OCI-LY7 (cell line): ENCODE measurements around the gene DAPK1.

Experiments used
- CTCF ChIP-seq: fragments of 200-600 bp; sonication (generic); conservative IDR thresholded peaks from 2 replicates; pipeline ENCODE4 v1.5.1; 2014; ENCODE audit warnings: mild to moderate bottlenecking, antibody characterized with exemption, low read length, moderate library complexity, mixed read lengths
- EZH2phosphoT487 ChIP-seq: fragments of 200-600 bp; sonication (generic); IDR thresholded peaks from 2 replicates; pipeline ENCODE4 v1.6.1; 2018; ENCODE audit warnings: low read depth, borderline replicate concordance, mild to moderate bottlenecking, mixed run types, antibody characterized with exemption, low read length, moderate library complexity, mixed read lengths

DNA sequence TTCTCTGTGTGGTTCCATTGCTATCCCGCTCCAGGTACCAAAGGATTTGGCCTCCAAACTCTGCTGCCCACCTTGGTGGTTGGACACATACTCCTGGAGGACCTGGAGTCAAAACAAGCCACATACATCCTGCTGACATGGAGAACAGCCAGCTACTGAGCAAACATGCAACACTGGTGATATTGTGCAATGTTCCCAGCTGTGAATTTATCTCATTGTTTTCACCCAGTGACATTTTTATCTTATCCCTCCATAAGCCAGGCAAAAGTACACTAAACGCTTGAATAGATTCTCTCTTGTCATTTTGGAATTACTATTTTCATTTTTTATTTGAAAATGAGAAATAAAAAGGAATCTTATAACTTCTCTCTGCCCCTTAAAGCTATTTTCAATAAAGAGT is 217.2 kb downstream of the DAPK1 start:
- TF ChIP-seq CTCF: no peak
- no peak for TF ChIP-seq EZH2phosphoT487
